K562 (cell line): ENCODE measurements around the gene ANXA10.

ENCODE experiments used
- CHD2 ChIP-seq: IDR thresholded peaks from 2 replicates; pipeline ENCODE4 v1.6.1; 2011; ENCODE audit warnings: low read depth, low read length
- DNMT1 ChIP-seq: fragments of 450-650 bp; IDR thresholded peaks from 2 replicates; pipeline ENCODE4 v1.6.1; 2016; ENCODE audit warnings: antibody characterized with exemption, mild to moderate bottlenecking
- DPF2 ChIP-seq: fragments of 450-650 bp; IDR thresholded peaks from 2 replicates; pipeline ENCODE4 v1.6.1; 2016
- GATAD2B ChIP-seq: fragments of 450-650 bp; IDR thresholded peaks from 2 replicates; pipeline ENCODE4 v1.6.1; 2017; ENCODE audit warnings: mild to moderate bottlenecking, borderline replicate concordance
- HIVEP1 ChIP-seq: fragments of 250-450 bp; sonication (Bioruptor Pico); IDR thresholded peaks from 2 replicates; pipeline ENCODE4 v1.4.0; 2020; ENCODE audit warnings: mild to moderate bottlenecking
- MAFK ChIP-seq: IDR thresholded peaks from 2 replicates; pipeline ENCODE4 v1.6.1; 2011; ENCODE audit warnings: low read length, improper control_type of control experiment
- NFXL1 ChIP-seq: fragments of 450-650 bp; formaldehyde crosslinking; IDR thresholded peaks from 2 replicates; pipeline ENCODE4 v1.4.0; 2021; ENCODE audit warnings: mild to moderate bottlenecking
- NFYB ChIP-seq: IDR thresholded peaks from 2 replicates; pipeline ENCODE4 v1.6.1; 2011; ENCODE audit warnings: mild to moderate bottlenecking, moderate library complexity; ENCODE audit not compliant: insufficient read length; ENCODE audit errors: extremely low read depth
- POLR2A ChIP-seq: fragments of 450-650 bp; conservative IDR thresholded peaks from 2 replicates; pipeline ENCODE4 v1.6.1; 2016
- SMARCB1 ChIP-seq: IDR thresholded peaks from 2 replicates; pipeline ENCODE4 v1.6.1; 2011; ENCODE audit warnings: improper control_type of control experiment, low read depth; ENCODE audit not compliant: insufficient read length
- ZBTB11 ChIP-seq, 3 experiments: fragments of 200-800 bp in 1 of 3; fragments of 250-450 bp in 1 of 3; fragments of 450-650 bp in 1 of 3; sonication (Bioruptor Pico) in 1 of 3; sonication (Bioruptor generic) in 1 of 3; formaldehyde crosslinking in 1 of 3; IDR thresholded peaks; 2 replicates each; pipeline versions ENCODE4 v1.6.1 to v1.8.0; 2016 to 2022; ENCODE audit warnings: mild to moderate bottlenecking in 2 of 3, missing genetic modification characterization in 2 of 3, missing compliant biosample characterization in 1 of 3, moderate library complexity in 1 of 3
- ZC3H11A ChIP-seq: IDR thresholded peaks from 2 replicates; pipeline ENCODE4 v1.6.1; 2012; ENCODE audit warnings: low read depth, low read length, improper control_type of control experiment
- TF ChIP-seq, protein P1 (sequence below), 3 experiments: IDR thresholded peaks in 2 of 3; conservative IDR thresholded peaks in 1 of 3; 2 replicates each; pipeline ENCODE4 v1.5.1; 2011 to 2012; ENCODE audit warnings: low read length in 3 of 3, mild to moderate bottlenecking in 3 of 3, control low read depth in 2 of 3, improper control_type of control experiment in 1 of 3, inconsistent platforms in 1 of 3, low read depth in 1 of 3, mixed read lengths in 1 of 3, moderate library complexity in 1 of 3; ENCODE audit not compliant: insufficient read depth in 2 of 3

DNA sequence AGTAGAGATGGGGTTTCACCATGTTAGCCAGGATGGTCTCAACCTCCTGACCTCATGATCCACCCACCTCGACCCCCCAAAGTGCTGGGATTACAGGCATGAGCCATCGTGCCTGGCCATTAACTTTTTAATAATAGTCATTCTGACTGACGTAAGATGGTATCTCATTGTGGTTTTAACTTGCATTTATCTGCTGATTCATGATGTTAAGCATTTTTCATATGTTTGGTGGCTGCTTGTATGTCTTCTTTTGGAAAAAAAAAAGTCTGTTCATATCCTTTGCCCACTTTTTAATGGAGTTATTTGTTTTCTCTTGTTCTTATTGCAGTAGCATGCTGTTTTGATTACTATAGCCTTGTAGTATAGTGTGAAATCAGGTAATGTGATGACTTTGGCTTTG, 45.8 kb downstream of the ANXA10 start:
- TF ChIP-seq DPF2 (no peak), NFXL1 (no peak), DNMT1 (no peak), GATAD2B (no peak), ZBTB11 (CRISPR knock-in tag; IDR thresholded peaks at IDR 0.05) (no peak), NFYB (no peak), HIVEP1 (no peak), CHD2 (no peak), SMARCB1 (no peak), MAFK (no peak), ZC3H11A (no peak), POLR2A (no peak)
- TF ChIP-seq, protein P1, sequence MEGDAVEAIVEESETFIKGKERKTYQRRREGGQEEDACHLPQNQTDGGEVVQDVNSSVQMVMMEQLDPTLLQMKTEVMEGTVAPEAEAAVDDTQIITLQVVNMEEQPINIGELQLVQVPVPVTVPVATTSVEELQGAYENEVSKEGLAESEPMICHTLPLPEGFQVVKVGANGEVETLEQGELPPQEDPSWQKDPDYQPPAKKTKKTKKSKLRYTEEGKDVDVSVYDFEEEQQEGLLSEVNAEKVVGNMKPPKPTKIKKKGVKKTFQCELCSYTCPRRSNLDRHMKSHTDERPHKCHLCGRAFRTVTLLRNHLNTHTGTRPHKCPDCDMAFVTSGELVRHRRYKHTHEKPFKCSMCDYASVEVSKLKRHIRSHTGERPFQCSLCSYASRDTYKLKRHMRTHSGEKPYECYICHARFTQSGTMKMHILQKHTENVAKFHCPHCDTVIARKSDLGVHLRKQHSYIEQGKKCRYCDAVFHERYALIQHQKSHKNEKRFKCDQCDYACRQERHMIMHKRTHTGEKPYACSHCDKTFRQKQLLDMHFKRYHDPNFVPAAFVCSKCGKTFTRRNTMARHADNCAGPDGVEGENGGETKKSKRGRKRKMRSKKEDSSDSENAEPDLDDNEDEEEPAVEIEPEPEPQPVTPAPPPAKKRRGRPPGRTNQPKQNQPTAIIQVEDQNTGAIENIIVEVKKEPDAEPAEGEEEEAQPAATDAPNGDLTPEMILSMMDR (IDR thresholded peaks at IDR 0.05 in 2 of 3, conservative IDR thresholded peaks at IDR 0.05 in 1 of 3; ENCODE audit: insufficient read depth in 2 of 3, low read depth in 1 of 3, low read length in 3 of 3): no peak
